HepG2 (cell line): ENCODE data around the gene RPP21. TPM values are rescaled to one million over a fixed set of nuclear protein-coding genes. Genes with fewer than 3 reads are reported as not detected.

ENCODE experiments used
- EP300 ChIP-seq, 3 experiments: sonication (generic) in 1 of 3; formaldehyde crosslinking in 1 of 3; IDR thresholded peaks; 2 replicates each; pipeline versions ENCODE4 v1.5.1 to v1.6.1; 2011 to 2020; ENCODE audit warnings: low read depth in 2 of 3, low read length in 2 of 3, borderline replicate concordance in 1 of 3, improper control_type of control experiment in 1 of 3, mild to moderate bottlenecking in 1 of 3, missing genetic modification reagents in 1 of 3, moderate library complexity in 1 of 3
- ERF ChIP-seq: IDR thresholded peaks from 2 replicates; pipeline ENCODE4 v1.6.1; 2018; ENCODE audit warnings: missing biosample characterization, missing genetic modification reagents
- HOXD1 ChIP-seq: sonication (generic); formaldehyde crosslinking; IDR thresholded peaks from 2 replicates; pipeline ENCODE4 v1.5.0; 2020; ENCODE audit warnings: missing genetic modification reagents
- ISX ChIP-seq: sonication (generic); formaldehyde crosslinking; conservative IDR thresholded peaks from 2 replicates; pipeline ENCODE4 v1.5.0; 2020; ENCODE audit warnings: missing genetic modification reagents
- MTF2 ChIP-seq: sonication (generic); formaldehyde crosslinking; IDR thresholded peaks from 2 replicates; pipeline ENCODE4 v1.5.0; 2020; ENCODE audit warnings: missing genetic modification reagents, borderline replicate concordance
- NFE2L2 ChIP-seq: fragments of 150-350 bp; IDR thresholded peaks from 2 replicates; pipeline ENCODE4 v1.6.1; 2014; ENCODE audit warnings: low read length
- NR2F2 ChIP-seq: IDR thresholded peaks from 2 replicates; pipeline ENCODE4 v1.6.1; 2012; ENCODE audit warnings: low read depth, inconsistent platforms, borderline replicate concordance
- PAF1 ChIP-seq: IDR thresholded peaks from 2 replicates; pipeline ENCODE4 v1.6.1; 2016; ENCODE audit warnings: missing genetic modification reagents, missing compliant biosample characterization
- PHF8 ChIP-seq: sonication (generic); formaldehyde crosslinking; IDR thresholded peaks from 2 replicates; pipeline ENCODE4 v1.5.0; 2020; ENCODE audit warnings: missing genetic modification reagents
- POGZ ChIP-seq: sonication (generic); formaldehyde crosslinking; IDR thresholded peaks from 2 replicates; pipeline ENCODE4 v1.4.0; 2020; ENCODE audit warnings: mild to moderate bottlenecking, missing genetic modification reagents
- SKI ChIP-seq: fragments of 450-650 bp; IDR thresholded peaks from one replicate; pipeline ENCODE4 v1.6.1; 2018; ENCODE audit warnings: mild to moderate bottlenecking; ENCODE audit not compliant: partially characterized antibody
- ZNF101 ChIP-seq: sonication (generic); formaldehyde crosslinking; IDR thresholded peaks from 2 replicates; pipeline ENCODE4 v1.4.0; 2020; ENCODE audit warnings: mild to moderate bottlenecking, low read depth, missing genetic modification reagents, borderline replicate concordance
- ZNF292 ChIP-seq: sonication (generic); formaldehyde crosslinking; IDR thresholded peaks from 2 replicates; pipeline ENCODE4 v1.8.1; 2022; ENCODE audit warnings: mild to moderate bottlenecking, low read depth, missing genetic modification reagents, borderline replicate concordance
- ZNF530 ChIP-seq: sonication (generic); formaldehyde crosslinking; IDR thresholded peaks from 2 replicates; pipeline ENCODE4 v1.5.0; 2020; ENCODE audit warnings: low read depth, mild to moderate bottlenecking, missing genetic modification reagents
- ZNF570 ChIP-seq: sonication (generic); formaldehyde crosslinking; IDR thresholded peaks from 2 replicates; pipeline ENCODE4 v1.4.0; 2020; ENCODE audit warnings: mild to moderate bottlenecking, missing genetic modification reagents, borderline replicate concordance
- ZSCAN30 ChIP-seq: sonication (generic); formaldehyde crosslinking; IDR thresholded peaks from 2 replicates; pipeline ENCODE4 v1.5.0; 2020; ENCODE audit warnings: mild to moderate bottlenecking, missing genetic modification reagents
- polyA plus RNA-seq, 8 experiments: library from polyadenylated mRNA; depleted of rRNA in 3 of 8; stranded (reverse) in 7 of 8; unstranded in 1 of 8; fragments of >200 nt; fragmentation: Illumina TruSeq in 4 of 8; extraction: Trizol in 4 of 8; gene quantifications; 2 replicates each; pipeline versions ENCODE4 v1.2.1 to v1.2.3, GENCODE V29; 2011 to 2016; ENCODE audit warnings: low read depth in 4 of 8, missing spikeins in 1 of 8, mixed read lengths in 1 of 8; ENCODE audit not compliant: insufficient read depth in 1 of 8
- total RNA-seq, 5 experiments: library from RNA; depleted of rRNA; stranded (reverse); fragments of >200 nt; fragmentation: Illumina TruSeq; extraction: Trizol; gene quantifications; 2 replicates each; pipeline ENCODE4 v1.2.3, GENCODE V29; 2016; ENCODE audit warnings: low read depth in 1 of 5
- TF ChIP-seq, protein P1 (sequence below): IDR thresholded peaks from 2 replicates; pipeline ENCODE4 v1.6.1; 2012; ENCODE audit warnings: inconsistent platforms
- TF ChIP-seq, protein P2 (sequence below): sonication (generic); formaldehyde crosslinking; IDR thresholded peaks from 2 replicates; pipeline ENCODE4 v1.5.1; 2020; ENCODE audit warnings: missing genetic modification reagents, mild to moderate bottlenecking, borderline replicate concordance
- TF ChIP-seq, protein P3 (sequence below): sonication (generic); formaldehyde crosslinking; IDR thresholded peaks from 2 replicates; pipeline ENCODE4 v1.5.0; 2020; ENCODE audit warnings: missing genetic modification reagents, mild to moderate bottlenecking, borderline replicate concordance
- TF ChIP-seq, protein P4 (sequence below): sonication (generic); formaldehyde crosslinking; IDR thresholded peaks from 2 replicates; pipeline ENCODE4 v1.5.0; 2020; ENCODE audit warnings: missing genetic modification reagents
- TF ChIP-seq, protein P5 (sequence below): sonication (generic); formaldehyde crosslinking; conservative IDR thresholded peaks from 2 replicates; pipeline ENCODE4 v1.8.0; 2022; ENCODE audit warnings: mild to moderate bottlenecking, moderate library complexity, missing genetic modification reagents
- TF ChIP-seq, protein P6 (sequence below): sonication (generic); formaldehyde crosslinking; IDR thresholded peaks from 2 replicates; pipeline ENCODE4 v1.5.0; 2020; ENCODE audit warnings: missing genetic modification reagents

Gene RPP21
- total and polyA plus RNA-seq, 2 of the 13 experiments (the other 11 are each of a cell fraction or from before 2014, with no cell fraction given) = 53.1 to 72.3 TPM

DNA sequence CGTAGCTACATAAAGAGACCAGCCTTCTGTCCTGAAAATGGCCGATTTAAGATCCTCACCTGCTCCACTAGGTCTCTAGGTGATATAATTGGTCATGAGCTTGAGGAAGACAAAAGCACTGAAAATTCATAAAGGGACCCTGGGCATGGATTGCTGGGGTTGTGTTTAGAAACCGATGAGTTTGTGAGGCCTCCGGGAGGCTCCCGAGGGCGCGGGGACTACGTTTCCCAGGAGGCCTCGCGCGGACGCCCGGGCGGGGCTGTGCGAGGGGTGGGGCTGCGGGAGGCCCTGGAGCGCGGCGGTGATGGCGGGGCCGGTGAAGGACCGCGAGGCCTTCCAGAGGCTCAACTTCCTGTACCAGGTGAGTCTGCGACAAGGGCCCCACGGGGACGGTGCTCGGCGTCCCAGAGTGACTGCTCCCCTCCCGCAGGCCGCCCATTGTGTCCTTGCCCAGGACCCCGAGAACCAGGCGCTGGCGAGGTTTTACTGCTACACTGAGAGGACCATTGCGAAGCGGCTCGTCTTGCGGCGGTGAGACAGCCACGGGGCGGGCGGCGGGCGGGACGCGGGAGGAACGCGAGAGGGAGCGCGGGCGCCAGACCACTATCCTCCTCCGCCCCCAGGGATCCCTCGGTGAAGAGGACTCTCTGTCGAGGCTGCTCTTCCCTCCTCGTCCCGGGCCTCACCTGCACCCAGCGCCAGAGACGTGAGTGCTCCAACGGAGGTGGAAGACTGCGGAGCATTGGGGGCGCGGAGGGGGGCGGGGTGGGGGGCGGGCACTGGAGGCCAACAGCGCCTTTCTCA lies at the start of gene RPP21 (continued):
- TF ChIP-seq, protein P1, sequence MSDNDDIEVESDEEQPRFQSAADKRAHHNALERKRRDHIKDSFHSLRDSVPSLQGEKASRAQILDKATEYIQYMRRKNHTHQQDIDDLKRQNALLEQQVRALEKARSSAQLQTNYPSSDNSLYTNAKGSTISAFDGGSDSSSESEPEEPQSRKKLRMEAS = peak; percentile 69
- no peak; the same call in 1 of the 2 replicates for TF ChIP-seq NR2F2
- peak; percentile 65; the same call in 1 of the 2 replicates for TF ChIP-seq ZSCAN30 (CRISPR knock-in tag)
- no peak for TF ChIP-seq ZNF570 (CRISPR knock-in tag)
- TF ChIP-seq ERF (CRISPR knock-in tag) = peak; percentile 96
- TF ChIP-seq, protein P2, sequence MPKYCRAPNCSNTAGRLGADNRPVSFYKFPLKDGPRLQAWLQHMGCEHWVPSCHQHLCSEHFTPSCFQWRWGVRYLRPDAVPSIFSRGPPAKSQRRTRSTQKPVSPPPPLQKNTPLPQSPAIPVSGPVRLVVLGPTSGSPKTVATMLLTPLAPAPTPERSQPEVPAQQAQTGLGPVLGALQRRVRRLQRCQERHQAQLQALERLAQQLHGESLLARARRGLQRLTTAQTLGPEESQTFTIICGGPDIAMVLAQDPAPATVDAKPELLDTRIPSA (CRISPR knock-in tag) = peak; percentile 75; the same call in 1 of the 2 replicates
- TF ChIP-seq MTF2 (CRISPR knock-in tag) = peak; percentile 92; the same call in 1 of the 2 replicates
- no peak; a peak in 2 of 4 replicates for TF ChIP-seq EP300 (IDR thresholded peaks at IDR 0.05; ENCODE audit: low read depth in 2 of 2, low read length in 2 of 2)
- TF ChIP-seq EP300 (CRISPR knock-in tag; IDR thresholded peaks at IDR 0.05; ENCODE audit: borderline replicate concordance) = peak; percentile 59; the same call in 1 of the 2 replicates
- TF ChIP-seq ISX (CRISPR knock-in tag) = peak; percentile 86; the same call in 1 of the 2 replicates
- peak; percentile 60; the same call in 1 of the 2 replicates for TF ChIP-seq POGZ (CRISPR knock-in tag)
- TF ChIP-seq, protein P3, sequence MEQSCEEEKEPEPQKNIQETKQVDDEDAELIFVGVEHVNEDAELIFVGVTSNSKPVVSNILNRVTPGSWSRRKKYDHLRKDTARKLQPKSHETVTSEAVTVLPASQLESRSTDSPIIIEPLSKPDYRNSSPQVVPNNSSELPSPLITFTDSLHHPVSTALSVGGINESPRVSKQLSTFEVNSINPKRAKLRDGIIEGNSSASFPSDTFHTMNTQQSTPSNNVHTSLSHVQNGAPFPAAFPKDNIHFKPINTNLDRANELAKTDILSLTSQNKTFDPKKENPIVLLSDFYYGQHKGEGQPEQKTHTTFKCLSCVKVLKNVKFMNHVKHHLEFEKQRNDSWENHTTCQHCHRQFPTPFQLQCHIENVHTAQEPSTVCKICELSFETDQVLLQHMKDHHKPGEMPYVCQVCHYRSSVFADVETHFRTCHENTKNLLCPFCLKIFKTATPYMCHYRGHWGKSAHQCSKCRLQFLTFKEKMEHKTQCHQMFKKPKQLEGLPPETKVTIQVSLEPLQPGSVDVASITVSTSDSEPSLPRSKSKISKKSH = peak; percentile 99
- TF ChIP-seq PAF1 (CRISPR knock-in tag) = peak; percentile 68; the same call in 1 of the 2 replicates
- no peak for TF ChIP-seq ZNF530
- TF ChIP-seq HOXD1 (CRISPR knock-in tag) = peak; percentile 91
- TF ChIP-seq SKI = no peak
- TF ChIP-seq, protein P4, sequence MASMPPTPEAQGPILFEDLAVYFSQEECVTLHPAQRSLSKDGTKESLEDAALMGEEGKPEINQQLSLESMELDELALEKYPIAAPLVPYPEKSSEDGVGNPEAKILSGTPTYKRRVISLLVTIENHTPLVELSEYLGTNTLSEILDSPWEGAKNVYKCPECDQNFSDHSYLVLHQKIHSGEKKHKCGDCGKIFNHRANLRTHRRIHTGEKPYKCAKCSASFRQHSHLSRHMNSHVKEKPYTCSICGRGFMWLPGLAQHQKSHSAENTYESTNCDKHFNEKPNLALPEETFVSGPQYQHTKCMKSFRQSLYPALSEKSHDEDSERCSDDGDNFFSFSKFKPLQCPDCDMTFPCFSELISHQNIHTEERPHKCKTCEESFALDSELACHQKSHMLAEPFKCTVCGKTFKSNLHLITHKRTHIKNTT (CRISPR knock-in tag) = no peak
- TF ChIP-seq, protein P5, sequence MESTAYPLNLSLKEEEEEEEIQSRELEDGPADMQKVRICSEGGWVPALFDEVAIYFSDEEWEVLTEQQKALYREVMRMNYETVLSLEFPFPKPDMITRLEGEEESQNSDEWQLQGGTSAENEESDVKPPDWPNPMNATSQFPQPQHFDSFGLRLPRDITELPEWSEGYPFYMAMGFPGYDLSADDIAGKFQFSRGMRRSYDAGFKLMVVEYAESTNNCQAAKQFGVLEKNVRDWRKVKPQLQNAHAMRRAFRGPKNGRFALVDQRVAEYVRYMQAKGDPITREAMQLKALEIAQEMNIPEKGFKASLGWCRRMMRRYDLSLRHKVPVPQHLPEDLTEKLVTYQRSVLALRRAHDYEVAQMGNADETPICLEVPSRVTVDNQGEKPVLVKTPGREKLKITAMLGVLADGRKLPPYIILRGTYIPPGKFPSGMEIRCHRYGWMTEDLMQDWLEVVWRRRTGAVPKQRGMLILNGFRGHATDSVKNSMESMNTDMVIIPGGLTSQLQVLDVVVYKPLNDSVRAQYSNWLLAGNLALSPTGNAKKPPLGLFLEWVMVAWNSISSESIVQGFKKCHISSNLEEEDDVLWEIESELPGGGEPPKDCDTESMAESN (CRISPR knock-in tag) = peak; percentile 89
- TF ChIP-seq ZNF292 (CRISPR knock-in tag) = no peak
- peak; percentile 99 for TF ChIP-seq PHF8 (CRISPR knock-in tag)
- TF ChIP-seq, protein P6, sequence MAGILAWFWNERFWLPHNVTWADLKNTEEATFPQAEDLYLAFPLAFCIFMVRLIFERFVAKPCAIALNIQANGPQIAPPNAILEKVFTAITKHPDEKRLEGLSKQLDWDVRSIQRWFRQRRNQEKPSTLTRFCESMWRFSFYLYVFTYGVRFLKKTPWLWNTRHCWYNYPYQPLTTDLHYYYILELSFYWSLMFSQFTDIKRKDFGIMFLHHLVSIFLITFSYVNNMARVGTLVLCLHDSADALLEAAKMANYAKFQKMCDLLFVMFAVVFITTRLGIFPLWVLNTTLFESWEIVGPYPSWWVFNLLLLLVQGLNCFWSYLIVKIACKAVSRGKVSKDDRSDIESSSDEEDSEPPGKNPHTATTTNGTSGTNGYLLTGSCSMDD (CRISPR knock-in tag) = no peak
- TF ChIP-seq ZNF101 (CRISPR knock-in tag) = no peak
- no peak for TF ChIP-seq NFE2L2
